OCI-LY3 (cell line): ENCODE data around the gene PEDS1.

Experiments
- H2AFZ ChIP-seq: fragments of 200-600, 300-600 bp; shearing (Covaris generic); 2 replicates; pipeline ENCODE4 v1.6.0; 2014; ENCODE audit warnings: antibody characterized with exemption, low read depth, low read length
- H3K27ac ChIP-seq: fragments of 200-600, 300-600 bp; sonication (generic); 2 replicates; pipeline ENCODE4 v1.5.1; 2014; ENCODE audit warnings: mild to moderate bottlenecking, low read length, moderate library complexity, mixed read lengths
- H3K27me3 ChIP-seq: fragments of 200-600, 300-600 bp; sonication (generic); 2 replicates; pipeline ENCODE4 v1.6.1; 2014; ENCODE audit warnings: low read depth, low read length, mixed read lengths
- H3K36me3 ChIP-seq: fragments of 200-600, 300-600 bp; sonication (generic); replicated peaks from 2 replicates; pipeline ENCODE3; 2014; ENCODE audit warnings: low read depth, low read length, mixed read lengths
- H3K4me1 ChIP-seq: fragments of 300-600, 200-600 bp; sonication (generic); 2 replicates; pipeline ENCODE4 v1.6.1; 2014; ENCODE audit warnings: low read length, mixed read lengths
- H3K4me2 ChIP-seq: fragments of 200-600, 300-600 bp; sonication (generic); 2 replicates; pipeline ENCODE4 v1.6.1; 2014; ENCODE audit warnings: low read length, mixed read lengths
- H3K4me3 ChIP-seq: fragments of 300-600, 200-600 bp; sonication (generic); 2 replicates; pipeline ENCODE4 v1.5.1; 2014; ENCODE audit warnings: antibody characterized with exemption, mild to moderate bottlenecking, low read length, moderate library complexity
- H3K79me2 ChIP-seq: fragments of 300-600, 200-600 bp; shearing (Covaris generic); 2 replicates; pipeline ENCODE4 v1.6.1; 2014; ENCODE audit warnings: mild to moderate bottlenecking, low read length, mixed read lengths
- H3K9ac ChIP-seq: fragments of 300-600, 200-600 bp; shearing (Covaris generic); 2 replicates; pipeline ENCODE4 v1.6.0; 2014; ENCODE audit warnings: mild to moderate bottlenecking, low read length, moderate library complexity
- H3K9me3 ChIP-seq: fragments of 200-600, 300-600 bp; shearing (Covaris generic); 2 replicates; pipeline ENCODE4 v1.6.1; 2014; ENCODE audit warnings: low read length, mixed read lengths; ENCODE audit not compliant: insufficient read depth
- H4K20me1 ChIP-seq: fragments of 200-600, 300-600 bp; sonication (generic); 2 replicates; pipeline ENCODE4 v1.6.1; 2016; ENCODE audit warnings: low read length, mixed read lengths; ENCODE audit not compliant: insufficient read depth
- EZH2phosphoT487 ChIP-seq: fragments of 200-600 bp; shearing (Covaris generic); IDR thresholded peaks from 2 replicates; pipeline ENCODE4 v1.6.1; 2018; ENCODE audit warnings: antibody characterized with exemption, mixed run types, low read depth
- TF ChIP-seq, protein P1 (sequence below): fragments of 200-600, 300-600 bp; sonication (generic); IDR thresholded peaks from 2 replicates; pipeline ENCODE4 v1.5.1; 2014; ENCODE audit warnings: antibody characterized with exemption, low read length, low read depth

Gene PEDS1

GRCh38 chr20:50194422-50194830 lies 40.9 kb upstream of the PEDS1 start:
- H3K9me3 ChIP-seq = no peaks in the 10 kb centered on the region
- no peak overlapping the region for H3K4me2 ChIP-seq
- peaks cover 22% of the 10 kb centered on the region for H3K36me3 ChIP-seq
- H3K9ac ChIP-seq = no peak overlapping the region
- H2AFZ ChIP-seq = no peak overlapping the region
- no peak overlapping the region for H3K27ac ChIP-seq
- H4K20me1 ChIP-seq = peaks cover 20% of the 10 kb centered on the region
- TF ChIP-seq EZH2phosphoT487 = no peak
- TF ChIP-seq, protein P1, sequence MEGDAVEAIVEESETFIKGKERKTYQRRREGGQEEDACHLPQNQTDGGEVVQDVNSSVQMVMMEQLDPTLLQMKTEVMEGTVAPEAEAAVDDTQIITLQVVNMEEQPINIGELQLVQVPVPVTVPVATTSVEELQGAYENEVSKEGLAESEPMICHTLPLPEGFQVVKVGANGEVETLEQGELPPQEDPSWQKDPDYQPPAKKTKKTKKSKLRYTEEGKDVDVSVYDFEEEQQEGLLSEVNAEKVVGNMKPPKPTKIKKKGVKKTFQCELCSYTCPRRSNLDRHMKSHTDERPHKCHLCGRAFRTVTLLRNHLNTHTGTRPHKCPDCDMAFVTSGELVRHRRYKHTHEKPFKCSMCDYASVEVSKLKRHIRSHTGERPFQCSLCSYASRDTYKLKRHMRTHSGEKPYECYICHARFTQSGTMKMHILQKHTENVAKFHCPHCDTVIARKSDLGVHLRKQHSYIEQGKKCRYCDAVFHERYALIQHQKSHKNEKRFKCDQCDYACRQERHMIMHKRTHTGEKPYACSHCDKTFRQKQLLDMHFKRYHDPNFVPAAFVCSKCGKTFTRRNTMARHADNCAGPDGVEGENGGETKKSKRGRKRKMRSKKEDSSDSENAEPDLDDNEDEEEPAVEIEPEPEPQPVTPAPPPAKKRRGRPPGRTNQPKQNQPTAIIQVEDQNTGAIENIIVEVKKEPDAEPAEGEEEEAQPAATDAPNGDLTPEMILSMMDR = no peak
- no peak overlapping the region for H3K4me3 ChIP-seq
- peaks cover 32% of the 10 kb centered on the region for H3K79me2 ChIP-seq
- H3K4me1 ChIP-seq = peaks cover 14% of the 10 kb centered on the region
- no peaks in the 10 kb centered on the region for H3K27me3 ChIP-seq

GRCh38 chr20:50193836-50194421 lies 40.4 kb upstream of the PEDS1 start:
- Histone ChIP-seq H3K79me2 (peaks cover 32% of the 10 kb centered on the region), H2AFZ (no peak overlapping the region), H3K4me1 (peaks cover 14% of the 10 kb centered on the region), H3K36me3 (peaks cover 22% of the 10 kb centered on the region), H3K9me3 (no peaks in the 10 kb centered on the region), H3K27me3 (no peaks in the 10 kb centered on the region), H3K4me2 (peak overlapping the region; percentile 80), H3K4me3 (no peak overlapping the region), H3K27ac (no peak overlapping the region), H4K20me1 (peaks cover 20% of the 10 kb centered on the region), H3K9ac (no peak overlapping the region)
- TF ChIP-seq EZH2phosphoT487 = no peak
- TF ChIP-seq, protein P1 = no peak

GRCh38 chr20:50193199-50193835 lies 39.8 kb upstream of the PEDS1 start:
- H3K27ac ChIP-seq = no peak overlapping the region
- no peak overlapping the region for H2AFZ ChIP-seq

More at GRCh38 chr20:50193199-50193835, 39.8 kb upstream of the PEDS1 start:
- peak overlapping the region; percentile 91 for H3K4me3 ChIP-seq
- peaks cover 20% of the 10 kb centered on the region for H4K20me1 ChIP-seq
- H3K4me1 ChIP-seq = peaks cover 14% of the 10 kb centered on the region
- H3K79me2 ChIP-seq = peaks cover 32% of the 10 kb centered on the region
- peak overlapping the region; percentile 80 for H3K4me2 ChIP-seq
- TF ChIP-seq, protein P1 = no peak
- TF ChIP-seq EZH2phosphoT487 = no peak
- no peaks in the 10 kb centered on the region for H3K27me3 ChIP-seq
- H3K36me3 ChIP-seq = peaks cover 22% of the 10 kb centered on the region
- H3K9me3 ChIP-seq = no peaks in the 10 kb centered on the region
- H3K9ac ChIP-seq = peak overlapping the region; percentile 94
